RWPE1 (cell line): ENCODE results near the gene ANKRD40CL.

Experiments
- CTCF ChIA-PET: fragments of 350-600 bp; sonication (Branson Sonifier 250); formaldehyde crosslinking; extraction: SDS; loops from one replicate; lab custom pipeline; 2021; lab: Yijun Ruan, JAX
- POLR2A ChIA-PET: fragments of 400-600 bp; formaldehyde crosslinking; extraction: SDS; loops from one replicate; lab custom pipeline; 2020; ENCODE audit warnings: antibody characterized with exemption; ENCODE audit not compliant: low non-redundant PET; lab: Yijun Ruan, JAX
- DNase-seq: peaks from one replicate; pipeline ENCODE4 v3.0.0; 2012; ENCODE audit warnings: low spot score
- H3K27ac ChIP-seq: fragments of 450-650 bp; 2 replicates; pipeline ENCODE4 v1.5.1; 2017
- TF ChIP-seq, protein P1 (sequence below): fragments of 450-650 bp; conservative IDR thresholded peaks from 2 replicates; pipeline ENCODE4 v1.5.1; 2017; ENCODE audit warnings: low read depth, mild to moderate bottlenecking

The ANKRD40CL gene

DNA sequence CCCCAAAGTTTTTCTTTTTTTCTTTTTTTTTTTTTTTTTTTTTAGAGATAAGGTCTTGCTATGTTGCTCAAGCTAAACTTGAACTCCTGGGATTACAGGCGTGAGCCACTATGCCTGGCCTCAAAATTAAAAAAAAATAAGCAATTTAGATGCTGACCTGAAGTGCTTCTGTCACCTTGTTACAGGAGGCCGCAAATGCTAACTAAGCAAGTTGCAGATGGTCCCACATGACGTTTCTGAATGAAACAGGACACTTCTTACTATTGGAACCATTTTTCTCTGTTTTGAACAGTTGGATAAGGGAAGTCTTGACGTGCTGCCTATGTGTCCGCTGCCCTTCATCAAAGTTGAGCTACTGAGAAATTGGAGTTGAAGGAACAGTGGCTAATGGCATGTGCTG is 8.8 kb downstream of the ANKRD40CL start:
- no peak overlapping the region for H3K27ac ChIP-seq
- ChIA-PET CTCF (interaction anchor here (0.6 kb wide), 1 partner anchor 101 kb away, joined by 3 read pairs; no protein-coding TSS in a partner anchor), POLR2A (no interaction called here)
- DNase-seq = no peak
- TF ChIP-seq, protein P1, sequence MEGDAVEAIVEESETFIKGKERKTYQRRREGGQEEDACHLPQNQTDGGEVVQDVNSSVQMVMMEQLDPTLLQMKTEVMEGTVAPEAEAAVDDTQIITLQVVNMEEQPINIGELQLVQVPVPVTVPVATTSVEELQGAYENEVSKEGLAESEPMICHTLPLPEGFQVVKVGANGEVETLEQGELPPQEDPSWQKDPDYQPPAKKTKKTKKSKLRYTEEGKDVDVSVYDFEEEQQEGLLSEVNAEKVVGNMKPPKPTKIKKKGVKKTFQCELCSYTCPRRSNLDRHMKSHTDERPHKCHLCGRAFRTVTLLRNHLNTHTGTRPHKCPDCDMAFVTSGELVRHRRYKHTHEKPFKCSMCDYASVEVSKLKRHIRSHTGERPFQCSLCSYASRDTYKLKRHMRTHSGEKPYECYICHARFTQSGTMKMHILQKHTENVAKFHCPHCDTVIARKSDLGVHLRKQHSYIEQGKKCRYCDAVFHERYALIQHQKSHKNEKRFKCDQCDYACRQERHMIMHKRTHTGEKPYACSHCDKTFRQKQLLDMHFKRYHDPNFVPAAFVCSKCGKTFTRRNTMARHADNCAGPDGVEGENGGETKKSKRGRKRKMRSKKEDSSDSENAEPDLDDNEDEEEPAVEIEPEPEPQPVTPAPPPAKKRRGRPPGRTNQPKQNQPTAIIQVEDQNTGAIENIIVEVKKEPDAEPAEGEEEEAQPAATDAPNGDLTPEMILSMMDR = no peak

DNA sequence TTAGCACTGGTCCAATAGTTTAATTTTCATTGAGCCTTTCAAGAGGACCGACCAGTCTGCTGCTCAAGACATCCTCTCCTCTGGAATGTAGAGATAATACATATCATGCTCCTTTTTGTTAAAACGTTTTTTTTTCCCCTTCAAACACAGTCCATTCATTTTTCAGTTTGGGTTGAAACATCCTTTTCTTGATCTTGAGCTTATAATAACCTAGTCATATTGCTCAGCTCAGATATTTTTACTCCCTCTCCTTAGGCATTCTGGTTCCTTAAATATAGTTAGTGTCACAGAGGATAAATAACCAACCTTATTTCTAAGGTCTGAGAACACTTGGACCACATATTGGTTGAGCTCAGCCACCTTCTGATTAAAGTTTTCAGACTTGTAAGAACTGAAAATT is 12.8 kb downstream of the ANKRD40CL start:
- ChIA-PET CTCF (no interaction called here), POLR2A (no interaction called here)
- no peak overlapping the region for H3K27ac ChIP-seq
- TF ChIP-seq, protein P1 = no peak
- DNase-seq = no peak

DNA sequence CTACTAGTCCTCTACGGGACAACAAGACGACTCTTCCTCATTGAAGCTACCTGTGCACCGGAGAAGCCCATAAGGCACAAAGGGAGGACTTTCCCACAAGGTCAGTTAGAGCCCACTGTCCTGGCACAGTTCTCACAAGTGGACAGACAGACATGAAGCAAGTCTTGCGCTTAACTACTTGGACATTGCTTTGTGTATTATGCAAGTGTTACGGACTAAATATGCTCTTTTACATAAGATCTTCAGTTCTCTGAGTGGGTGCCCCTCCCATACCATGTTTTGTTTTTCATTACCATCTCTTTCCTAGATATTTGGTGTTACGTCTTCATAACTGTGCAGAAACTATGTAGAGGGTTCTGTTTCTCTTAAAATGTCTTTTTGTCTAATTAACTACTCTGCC is 18.1 kb downstream of the ANKRD40CL start:
- POLR2A ChIA-PET = no interaction called here
- CTCF ChIA-PET = no interaction called here
- DNase-seq = no peak
- TF ChIP-seq, protein P1 = no peak
- no peak overlapping the region for H3K27ac ChIP-seq

DNA sequence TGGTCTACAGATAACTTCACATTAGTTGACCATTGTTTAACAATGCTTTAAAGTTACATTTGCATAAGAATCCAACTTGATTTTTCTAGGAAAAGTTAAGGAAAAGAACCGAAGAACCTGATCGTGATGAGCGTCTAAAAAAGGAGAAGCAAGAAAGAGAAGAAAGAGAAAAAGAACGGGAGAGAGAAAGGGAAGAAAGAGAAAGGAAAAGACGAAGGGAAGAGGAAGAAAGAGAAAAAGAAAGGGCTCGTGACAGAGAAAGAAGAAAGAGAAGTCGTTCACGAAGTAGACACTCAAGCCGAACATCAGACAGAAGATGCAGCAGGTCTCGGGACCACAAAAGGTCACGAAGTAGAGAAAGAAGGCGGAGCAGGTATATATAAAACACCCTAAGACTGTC is 21.7 kb downstream of the ANKRD40CL start:
- TF ChIP-seq, protein P1 = no peak
- H3K27ac ChIP-seq = no peak overlapping the region
- POLR2A ChIA-PET = no interaction called here
- no peak for DNase-seq
- CTCF ChIA-PET = no interaction called here

DNA sequence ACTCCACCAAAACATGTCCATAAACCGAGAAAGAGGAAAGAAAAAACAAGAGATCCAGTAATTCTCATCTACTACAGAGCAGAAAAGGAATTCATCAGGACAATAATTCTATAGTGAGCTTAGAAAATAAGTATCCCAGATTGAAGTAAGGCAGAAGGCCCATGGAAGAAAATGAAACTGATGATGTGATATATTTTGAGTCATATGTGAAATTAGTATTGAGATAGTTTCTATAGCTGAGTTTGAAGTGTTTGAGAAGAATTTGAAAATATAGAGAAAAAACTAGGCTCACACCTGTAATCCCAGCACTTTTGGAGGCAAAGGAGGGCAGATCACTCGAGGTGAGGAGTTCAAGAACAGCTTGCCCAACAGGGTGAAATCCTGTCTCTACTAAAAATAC is 28.2 kb downstream of the ANKRD40CL start:
- CTCF ChIA-PET = no interaction called here
- POLR2A ChIA-PET = no interaction called here
- no peak overlapping the region for H3K27ac ChIP-seq
- no peak for DNase-seq
- TF ChIP-seq, protein P1 = no peak

DNA sequence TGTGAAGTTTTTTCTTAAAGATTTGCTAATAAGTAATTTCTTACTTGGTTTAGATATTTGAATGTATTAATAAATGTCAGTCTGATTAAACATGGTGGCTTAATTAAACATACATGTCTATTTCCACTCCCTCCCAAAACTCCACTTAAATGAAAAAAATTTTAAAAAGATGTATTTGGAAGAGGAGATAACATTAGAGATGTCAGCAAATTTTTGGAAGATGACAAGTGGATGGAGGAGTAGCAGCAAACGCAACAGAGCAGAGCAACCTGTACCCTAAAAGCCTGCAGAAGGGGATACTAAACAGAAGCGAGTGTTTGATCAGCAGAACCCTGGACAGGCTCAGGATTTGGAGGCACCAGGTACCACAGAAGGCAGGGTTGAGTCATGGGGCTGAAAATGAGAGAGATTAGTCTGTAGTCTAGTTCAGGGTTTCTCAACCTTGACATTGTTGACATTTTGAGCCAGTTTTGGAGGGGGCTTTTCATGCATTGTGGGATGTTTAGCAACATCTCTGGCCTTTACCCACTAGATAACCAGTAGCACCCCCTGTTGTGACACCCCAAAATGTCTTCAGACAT is 30.1 kb downstream of the ANKRD40CL start:
- no peak for DNase-seq
- CTCF ChIA-PET = no interaction called here
- H3K27ac ChIP-seq = no peak overlapping the region
- TF ChIP-seq, protein P1 = no peak
- POLR2A ChIA-PET = no interaction called here
